Activated naive CD4-positive, alpha-beta T cell treated with anti-CD3 and anti-CD28 coated beads, Interleukin-2, amount 50 U/mL, for 72 hours (primary cell): ENCODE results near the gene TP53. TPM values are rescaled to one million over a fixed set of nuclear protein-coding genes. Genes with fewer than 3 reads are reported as not detected.

Source experiments
- ATAC-seq, 2 donors: fragments of 150-1000 bp; cut with Tn5 transposase; 2 replicates each; pipeline ENCODE4 v1.10.0; 2021; ENCODE audit warnings: mild to moderate bottlenecking in 2 of 2, moderate library complexity in 2 of 2
- DNase-seq, 2 donors: peaks; one replicate each; pipeline ENCODE4 v3.0.0; 2021 to 2022; ENCODE audit warnings: low spot score in 2 of 2
- H3K27ac Mint-ChIP-seq, 2 donors: one replicate each; pipeline ENCODE4 v1.8.0; 2022; ENCODE audit warnings: mild to moderate bottlenecking in 2 of 2, mixed read lengths in 2 of 2
- H3K36me3 Mint-ChIP-seq, 2 donors: one replicate each; pipeline ENCODE4 v1.8.0; 2022; ENCODE audit warnings: mixed read lengths in 2 of 2
- H3K9me3 Mint-ChIP-seq, 2 donors: one replicate each; pipeline ENCODE4 v1.8.0; 2022; ENCODE audit warnings: mixed read lengths in 2 of 2
- total RNA-seq, 2 donors: library from RNA; stranded (reverse); gene quantifications; one replicate each; pipeline ENCODE4 v1.2.3, GENCODE V29; 2022

Gene TP53
- total RNA-seq = 100 to 1,000 TPM in 1 of 2 donors, 10 to 100 TPM in 1; 78.4 to 147 TPM

GRCh38 chr17:7687072-7687907 lies at the start of gene TP53:
TP53 (minus strand) TSS chr17:7687490; CDS start chr17:7676594, 10,896 bp downstream.
- ATAC-seq (peak; percentile 54 to 60), DNase-seq (peak; percentile 86 to 88)
- Mint-ChIP-seq H3K9me3 (no peaks in the 10 kb centered on the region), H3K36me3 (peaks cover 36 to 43% of the 10 kb centered on the region in 2 donors), H3K27ac (peak within 1 kb of the TSS; percentile 99)

GRCh38 chr17:7732981-7733539 lies 45.8 kb upstream of the TP53 start:
- no peak overlapping the region for H3K27ac Mint-ChIP-seq

DNA sequence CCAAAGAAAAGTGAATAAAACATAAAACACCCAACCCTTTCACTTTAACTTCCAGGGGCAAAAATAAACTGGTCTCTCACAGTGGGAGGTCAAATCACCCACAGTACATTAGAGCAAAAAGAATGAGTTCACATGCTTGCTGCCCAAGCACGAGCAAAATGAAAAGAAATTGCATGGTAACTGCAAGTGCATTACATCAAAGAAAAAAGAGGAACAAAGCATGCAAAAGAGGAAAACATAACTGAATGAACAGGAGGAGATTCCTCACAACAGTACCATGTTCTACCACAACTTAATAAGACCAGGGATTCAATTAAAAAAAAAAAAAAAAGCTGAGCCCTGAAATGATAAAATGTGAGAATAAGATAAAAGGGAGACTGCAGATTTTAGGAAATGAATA lies 42.5 kb upstream of the TP53 start:
- Mint-ChIP-seq H3K36me3 (no peaks in the 10 kb centered on the region), H3K9me3 (no peaks in the 10 kb centered on the region), H3K27ac (peak overlapping the region in 1 of 2 donors; percentile 32)
- no peak for ATAC-seq
- DNase-seq = no peak

More at GRCh38 chr17:7732981-7733539, 45.8 kb upstream of the TP53 start:
- Mint-ChIP-seq H3K9me3 (no peaks in the 10 kb centered on the region), H3K36me3 (no peaks in the 10 kb centered on the region)
- no peak for DNase-seq
- ATAC-seq = no peak

GRCh38 chr17:7727886-7728285 lies 40.6 kb upstream of the TP53 start:
- ATAC-seq (no peak), DNase-seq (no peak)
- Mint-ChIP-seq H3K36me3 (no peaks in the 10 kb centered on the region), H3K27ac (no peak overlapping the region), H3K9me3 (no peaks in the 10 kb centered on the region)

DNA sequence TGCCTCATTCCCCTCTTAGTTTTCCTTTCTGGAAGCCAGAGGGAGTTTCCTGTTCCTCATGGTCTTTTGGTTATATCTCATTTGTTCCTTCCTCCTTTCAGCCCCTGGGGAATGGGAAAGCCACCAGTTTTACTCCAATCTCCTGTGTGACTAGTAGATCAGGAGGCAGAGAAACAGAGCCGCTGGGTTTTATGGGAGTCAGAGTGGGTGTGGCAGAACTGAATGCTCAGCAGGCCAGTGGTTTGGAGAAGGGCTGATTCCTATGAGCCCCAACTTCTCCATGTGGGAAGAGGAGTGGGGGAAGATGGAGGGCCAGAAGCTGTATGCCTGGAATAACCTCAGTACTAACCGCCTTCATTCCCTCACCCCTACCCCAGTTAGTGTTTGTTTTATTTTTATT lies 34.3 kb upstream of the TP53 start:
- Mint-ChIP-seq H3K27ac (no peak overlapping the region), H3K36me3 (no peaks in the 10 kb centered on the region), H3K9me3 (no peaks in the 10 kb centered on the region)
- DNase-seq = no peak
- ATAC-seq = no peak

DNA sequence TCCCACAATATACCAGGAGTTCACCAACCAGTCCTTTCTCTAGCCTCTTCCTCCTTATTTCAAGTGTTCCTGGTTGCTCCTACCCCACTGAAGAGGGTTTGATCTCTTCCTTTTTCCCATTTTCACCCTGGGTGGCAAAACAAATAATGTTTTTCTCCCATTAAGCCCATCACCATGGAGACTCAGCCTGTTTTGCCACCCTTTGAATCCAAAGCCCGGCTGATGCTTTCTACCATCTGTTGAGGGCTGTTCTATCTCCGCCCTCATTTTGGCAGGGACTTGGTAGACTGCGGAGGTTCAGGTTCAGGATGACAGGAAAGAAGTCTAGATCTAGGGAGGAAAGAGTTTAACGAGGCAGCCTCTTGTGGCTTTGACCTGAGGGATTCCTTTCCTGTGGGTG lies 32.8 kb upstream of the TP53 start:
- Mint-ChIP-seq H3K27ac (no peak overlapping the region), H3K9me3 (no peaks in the 10 kb centered on the region), H3K36me3 (no peaks in the 10 kb centered on the region)
- no peak for DNase-seq
- ATAC-seq = no peak

DNA sequence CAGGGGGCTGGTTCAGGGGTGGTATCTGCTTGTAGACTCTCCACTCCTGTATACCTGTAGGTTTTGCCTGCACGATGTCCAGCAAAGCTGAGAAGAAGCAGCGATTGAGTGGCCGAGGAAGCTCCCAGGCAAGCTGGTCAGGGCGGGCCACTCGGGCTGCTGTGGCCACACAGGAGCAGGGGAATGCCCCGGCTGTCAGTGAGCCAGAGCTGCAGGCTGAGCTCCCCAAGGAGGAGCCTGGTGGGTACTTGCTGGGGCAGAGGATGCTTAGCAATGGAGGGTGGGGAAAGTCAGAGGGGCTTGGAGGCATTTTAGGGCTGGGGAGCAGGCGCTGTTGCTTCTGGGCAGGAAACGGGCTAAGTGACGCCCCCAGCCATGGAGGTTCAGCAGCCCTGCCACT lies 32.4 kb upstream of the TP53 start:
- DNase-seq = no peak
- no peak overlapping the region for H3K27ac Mint-ChIP-seq
- no peaks in the 10 kb centered on the region for H3K9me3 Mint-ChIP-seq
- ATAC-seq = no peak
- H3K36me3 Mint-ChIP-seq = no peaks in the 10 kb centered on the region

GRCh38 chr17:7717756-7718350 lies 30.6 kb upstream of the TP53 start:
- DNase-seq = no peak
- peak; percentile 34 to 52 for ATAC-seq
- Mint-ChIP-seq H3K9me3 (no peaks in the 10 kb centered on the region), H3K36me3 (no peaks in the 10 kb centered on the region), H3K27ac (no peak overlapping the region)

- ATAC-seq = peak; percentile 64 to 88
- Mint-ChIP-seq H3K9me3 (no peaks in the 10 kb centered on the region), H3K27ac (no peak within 1 kb of the TSS), H3K36me3 (no peaks in the 10 kb centered on the region)
- DNase-seq = peak in 1 of 2 donors; percentile 61
Measured at GRCh38 chr17:7716901-7717755, 29.8 kb upstream of the TP53 start, which contains the start of gene DNAH2. DNAH2 (plus strand) TSS chr17:7717744; CDS start chr17:7719735, 1,991 bp downstream.

GRCh38 chr17:7715936-7716886 lies 28.9 kb upstream of the TP53 start:
- DNase-seq (no peak), ATAC-seq (no peak)
- H3K36me3 Mint-ChIP-seq = no peaks in the 10 kb centered on the region
- H3K9me3 Mint-ChIP-seq = no peaks in the 10 kb centered on the region
- H3K27ac Mint-ChIP-seq = no peak overlapping the region

GRCh38 chr17:7714721-7715594 lies 27.7 kb upstream of the TP53 start:
- no peak overlapping the region for H3K27ac Mint-ChIP-seq
- no peak for ATAC-seq
- H3K9me3 Mint-ChIP-seq = no peaks in the 10 kb centered on the region
- no peaks in the 10 kb centered on the region for H3K36me3 Mint-ChIP-seq
- DNase-seq = no peak

- H3K36me3 Mint-ChIP-seq = no peaks in the 10 kb centered on the region
- no peaks in the 10 kb centered on the region for H3K9me3 Mint-ChIP-seq
- DNase-seq (no peak), ATAC-seq (no peak)
- H3K27ac Mint-ChIP-seq = peak overlapping the region in 1 of 2 donors; percentile 69
Measured at GRCh38 chr17:7713782-7714181, 26.5 kb upstream of the TP53 start.

GRCh38 chr17:7712111-7712771 lies 25.0 kb upstream of the TP53 start:
- DNase-seq = no peak
- Mint-ChIP-seq H3K9me3 (no peaks in the 10 kb centered on the region), H3K27ac (peak overlapping the region in 1 of 2 donors; percentile 42), H3K36me3 (no peaks in the 10 kb centered on the region)
- no peak for ATAC-seq

GRCh38 chr17:7711051-7711755 lies 23.9 kb upstream of the TP53 start:
- Mint-ChIP-seq H3K9me3 (no peaks in the 10 kb centered on the region), H3K27ac (no peak overlapping the region), H3K36me3 (no peaks in the 10 kb centered on the region)
- ATAC-seq (peak in 1 of 2 donors; percentile 45), DNase-seq (no peak)
